Jurkat, Clone E6-1 (cell line): ENCODE measurements around the gene MS4A4E.
"Not testable (repeated sequence)": the region's sequence is repeated elsewhere in the genome, so short reads cannot be mapped to it uniquely, and the experiment has no call there.

ENCODE experiments used
- DNase-seq: peaks from one replicate; pipeline ENCODE4 v3.0.0-alpha.2; 2011; ENCODE audit warnings: low read depth, low spot score
- H3K4me3 ChIP-seq: 2 replicates; pipeline ENCODE4 v1.5.1; 2011; ENCODE audit warnings: mild to moderate bottlenecking, low read length, control low read depth, moderate library complexity

The MS4A4E gene

GRCh38 chr11:60230681-60231080, 12.3 kb downstream of the MS4A4E start:
- no peak overlapping the region for H3K4me3 ChIP-seq
- no peak for DNase-seq

GRCh38 chr11:60222141-60222540, 20.8 kb downstream of the MS4A4E start:
- DNase-seq = no peak
- no peak overlapping the region for H3K4me3 ChIP-seq

- DNase-seq = no peak
- no peak overlapping the region for H3K4me3 ChIP-seq
Measured at GRCh38 chr11:60221692-60222091, 21.2 kb downstream of the MS4A4E start.

- no peak for DNase-seq
- H3K4me3 ChIP-seq = no peak overlapping the region
Measured at GRCh38 chr11:60221181-60221580, 21.8 kb downstream of the MS4A4E start.

GRCh38 chr11:60214386-60214785, 28.6 kb downstream of the MS4A4E start:
- H3K4me3 ChIP-seq = no peak overlapping the region
- no peak for DNase-seq

GRCh38 chr11:60211206-60211605, 31.7 kb downstream of the MS4A4E start:
- H3K4me3 ChIP-seq = no peak overlapping the region
- DNase-seq = no peak

GRCh38 chr11:60209977-60210376, 33.0 kb downstream of the MS4A4E start:
- no peak for DNase-seq
- no peak overlapping the region for H3K4me3 ChIP-seq

- no peak for DNase-seq
- no peak overlapping the region for H3K4me3 ChIP-seq
Measured at GRCh38 chr11:60208951-60209350, 34.0 kb downstream of the MS4A4E start.

GRCh38 chr11:60208146-60208895, 34.6 kb downstream of the MS4A4E start:
- no peak overlapping the region for H3K4me3 ChIP-seq
- DNase-seq = no peak

- no peak overlapping the region for H3K4me3 ChIP-seq
- DNase-seq = no peak
Measured at GRCh38 chr11:60206616-60207015, 36.3 kb downstream of the MS4A4E start.

GRCh38 chr11:60204922-60205321, 38.0 kb downstream of the MS4A4E start:
- no peak overlapping the region for H3K4me3 ChIP-seq
- no peak for DNase-seq

- not testable (repeated sequence) for H3K4me3 ChIP-seq, DNase-seq
Measured at GRCh38 chr11:60201334-60201733, 41.6 kb downstream of the MS4A4E start.

- no peak overlapping the region for H3K4me3 ChIP-seq
- no peak for DNase-seq
Measured at GRCh38 chr11:60197442-60197841, 45.5 kb downstream of the MS4A4E start.

GRCh38 chr11:60195923-60196368, 47.0 kb downstream of the MS4A4E start:
- no peak for DNase-seq

GRCh38 chr11:60194511-60194910, 48.4 kb downstream of the MS4A4E start:
- H3K4me3 ChIP-seq = no peak overlapping the region
- DNase-seq = no peak

More at GRCh38 chr11:60195923-60196368, 47.0 kb downstream of the MS4A4E start:
- H3K4me3 ChIP-seq = no peak overlapping the region

- H3K4me3 ChIP-seq = no peak overlapping the region
- peak; percentile 76 for DNase-seq
Measured at GRCh38 chr11:60193687-60194433, 49.1 kb downstream of the MS4A4E start.

GRCh38 chr11:60192564-60192963, 50.4 kb downstream of the MS4A4E start:
- not testable (repeated sequence) for H3K4me3 ChIP-seq, DNase-seq

GRCh38 chr11:60188481-60188880, 54.5 kb downstream of the MS4A4E start:
- DNase-seq = not testable (repeated sequence)

GRCh38 chr11:60186128-60186527, 56.8 kb downstream of the MS4A4E start:
- not testable (repeated sequence) for DNase-seq, H3K4me3 ChIP-seq

More at GRCh38 chr11:60188481-60188880, 54.5 kb downstream of the MS4A4E start:
- not testable (repeated sequence) for H3K4me3 ChIP-seq

- DNase-seq, H3K4me3 ChIP-seq: not testable (repeated sequence)
Measured at GRCh38 chr11:60185512-60185827, 57.5 kb downstream of the MS4A4E start.
